ENCODE measurements around the gene CLEC2D.
"Not testable (repeated sequence)": the region's sequence is repeated elsewhere in the genome, so short reads cannot be mapped to it uniquely, and the experiment has no call there.

CLEC2D gene

DNA sequence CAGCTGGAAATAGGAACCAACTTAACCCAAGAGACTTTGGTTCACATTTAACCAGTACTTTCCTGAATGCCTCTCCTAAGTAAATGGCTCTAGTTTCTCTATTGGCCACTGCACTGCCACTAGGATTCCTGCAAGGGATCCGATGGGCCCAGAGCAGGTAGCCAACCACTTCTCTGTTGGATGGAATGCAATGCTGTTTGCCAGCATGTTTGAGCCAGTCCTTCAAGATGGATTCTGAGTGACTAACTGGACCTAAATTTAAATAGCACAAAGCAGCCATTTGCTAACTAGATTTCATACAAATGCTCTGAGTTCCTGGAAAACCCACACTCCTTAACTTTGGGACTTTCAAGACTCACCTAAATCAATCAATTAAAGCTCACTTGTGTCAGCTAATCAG lies 9.5 kb upstream of the CLEC2D start:
- Histone ChIP-seq H3K9ac (ENCODE audit: low read depth, low read length) (no peak overlapping the region), H3K4me1 (ENCODE audit: control insufficient read depth, insufficient read depth, low read length) (no peaks in the 10 kb centered on the region), H3K9me3 (ENCODE audit: control insufficient read depth, insufficient read depth, low read length) (no peaks in the 10 kb centered on the region), H3K27ac (ENCODE audit: low read depth, low read length) (no peak overlapping the region), H3K36me3 (ENCODE audit: control insufficient read depth, insufficient read depth, low read length) (peaks cover 87% of the 10 kb centered on the region), H3K4me3 (ENCODE audit: low read depth, low read length) (no peak overlapping the region), H3K27me3 (ENCODE audit: control insufficient read depth, insufficient read depth, low read length) (no peaks in the 10 kb centered on the region)

DNA sequence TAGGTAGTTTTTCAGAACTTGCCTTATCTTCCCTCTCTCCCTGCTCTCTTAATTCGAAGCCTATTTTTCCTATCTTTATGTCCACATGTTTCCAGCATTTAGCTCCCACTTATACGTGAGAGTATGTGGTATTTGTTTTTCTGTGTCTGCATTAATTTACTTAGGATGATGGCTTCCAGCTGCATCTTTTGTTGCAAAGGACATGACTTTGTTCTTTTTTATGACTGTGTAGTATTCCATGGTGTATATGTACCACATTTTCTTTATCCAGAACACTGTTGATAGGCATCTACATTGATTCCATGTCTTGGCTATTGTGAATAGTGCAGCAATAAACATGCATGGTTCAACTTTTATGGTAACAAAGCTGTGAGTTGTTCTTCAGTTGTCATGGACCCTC lies 7.8 kb upstream of the CLEC2D start:
- Histone ChIP-seq H3K4me1 (ENCODE audit: control insufficient read depth, insufficient read depth, low read length) (no peaks in the 10 kb centered on the region), H3K4me3 (ENCODE audit: low read depth, low read length) (no peak overlapping the region), H3K9ac (ENCODE audit: low read depth, low read length) (no peak overlapping the region), H3K27ac (ENCODE audit: low read depth, low read length) (no peak overlapping the region), H3K36me3 (ENCODE audit: control insufficient read depth, insufficient read depth, low read length) (peaks cover 74% of the 10 kb centered on the region), H3K27me3 (ENCODE audit: control insufficient read depth, insufficient read depth, low read length) (no peaks in the 10 kb centered on the region), H3K9me3 (ENCODE audit: control insufficient read depth, insufficient read depth, low read length) (no peaks in the 10 kb centered on the region)

DNA sequence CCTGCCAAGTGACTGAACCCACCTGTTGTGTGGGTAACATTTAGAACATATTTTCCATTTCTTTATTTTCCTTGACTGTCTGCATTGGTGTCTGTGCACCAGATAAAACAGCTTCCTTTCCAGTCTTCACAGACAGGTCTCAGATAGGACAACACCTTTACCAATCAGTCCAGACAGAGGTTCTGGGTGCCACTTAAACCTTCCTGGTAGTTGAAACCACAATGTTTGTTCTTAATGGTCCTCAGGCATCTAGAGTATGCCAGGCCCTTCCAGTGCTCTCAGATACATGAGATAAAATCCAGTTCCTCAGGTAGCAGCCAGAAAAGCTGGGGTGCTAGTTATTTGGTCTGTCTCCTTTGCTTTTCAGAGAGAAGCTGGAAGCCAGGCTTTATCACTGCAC lies 7.0 kb upstream of the CLEC2D start:
- H3K36me3 ChIP-seq (ENCODE audit: control insufficient read depth, insufficient read depth, low read length) = peaks cover 66% of the 10 kb centered on the region

DNA sequence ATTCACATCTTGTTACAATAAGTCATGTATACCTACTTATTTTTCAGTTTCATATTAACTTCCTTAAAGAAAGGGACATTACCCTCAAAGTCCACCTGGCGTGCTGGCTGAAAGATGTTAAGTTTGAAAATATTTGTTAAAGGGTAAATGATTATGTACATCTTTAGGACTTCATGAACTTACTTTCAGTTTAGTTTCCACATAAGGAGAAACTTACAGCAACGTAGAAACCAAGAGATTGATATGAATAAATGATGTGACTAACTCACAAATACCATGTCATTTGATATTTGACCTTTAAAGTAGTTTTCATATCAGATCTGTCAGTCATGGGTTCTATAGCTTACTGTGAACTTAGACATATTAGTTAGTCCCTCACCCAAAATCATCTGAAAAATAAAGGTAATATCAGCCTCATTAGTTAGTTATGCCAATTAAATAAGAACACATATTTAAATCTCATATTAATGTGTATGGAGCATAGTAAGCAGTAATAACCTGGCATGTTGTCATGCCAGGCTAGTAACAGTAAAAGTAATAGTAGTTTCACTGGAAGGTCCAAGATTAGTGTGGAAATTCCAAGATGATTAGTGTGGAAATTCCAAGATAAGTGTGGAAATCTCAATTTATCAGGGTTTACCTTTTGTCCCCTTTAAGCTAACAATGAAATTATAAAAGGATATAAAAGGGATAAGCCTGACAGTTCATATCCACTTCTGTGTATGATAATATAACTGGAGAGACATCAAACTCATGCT lies 1.9 kb upstream of the CLEC2D start:
- Histone ChIP-seq H3K27ac (ENCODE audit: low read depth, low read length) (no peak overlapping the region), H3K4me1 (ENCODE audit: control insufficient read depth, insufficient read depth, low read length) (no peaks in the 10 kb centered on the region), H3K27me3 (ENCODE audit: control insufficient read depth, insufficient read depth, low read length) (no peaks in the 10 kb centered on the region), H3K4me3 (ENCODE audit: low read depth, low read length) (no peak overlapping the region), H3K9me3 (ENCODE audit: control insufficient read depth, insufficient read depth, low read length) (no peaks in the 10 kb centered on the region), H3K9ac (ENCODE audit: low read depth, low read length) (no peak overlapping the region), H3K36me3 (ENCODE audit: control insufficient read depth, insufficient read depth, low read length) (peaks cover 21% of the 10 kb centered on the region)

More for the DNA sequence above, 7.0 kb upstream of the CLEC2D start:
- no peak overlapping the region for H3K27ac ChIP-seq (ENCODE audit: low read depth, low read length)
- H3K9me3 ChIP-seq (ENCODE audit: control insufficient read depth, insufficient read depth, low read length) = no peaks in the 10 kb centered on the region
- no peaks in the 10 kb centered on the region for H3K27me3 ChIP-seq (ENCODE audit: control insufficient read depth, insufficient read depth, low read length)
- H3K4me3 ChIP-seq (ENCODE audit: low read depth, low read length) = no peak overlapping the region
- no peaks in the 10 kb centered on the region for H3K4me1 ChIP-seq (ENCODE audit: control insufficient read depth, insufficient read depth, low read length)
- no peak overlapping the region for H3K9ac ChIP-seq (ENCODE audit: low read depth, low read length)

DNA sequence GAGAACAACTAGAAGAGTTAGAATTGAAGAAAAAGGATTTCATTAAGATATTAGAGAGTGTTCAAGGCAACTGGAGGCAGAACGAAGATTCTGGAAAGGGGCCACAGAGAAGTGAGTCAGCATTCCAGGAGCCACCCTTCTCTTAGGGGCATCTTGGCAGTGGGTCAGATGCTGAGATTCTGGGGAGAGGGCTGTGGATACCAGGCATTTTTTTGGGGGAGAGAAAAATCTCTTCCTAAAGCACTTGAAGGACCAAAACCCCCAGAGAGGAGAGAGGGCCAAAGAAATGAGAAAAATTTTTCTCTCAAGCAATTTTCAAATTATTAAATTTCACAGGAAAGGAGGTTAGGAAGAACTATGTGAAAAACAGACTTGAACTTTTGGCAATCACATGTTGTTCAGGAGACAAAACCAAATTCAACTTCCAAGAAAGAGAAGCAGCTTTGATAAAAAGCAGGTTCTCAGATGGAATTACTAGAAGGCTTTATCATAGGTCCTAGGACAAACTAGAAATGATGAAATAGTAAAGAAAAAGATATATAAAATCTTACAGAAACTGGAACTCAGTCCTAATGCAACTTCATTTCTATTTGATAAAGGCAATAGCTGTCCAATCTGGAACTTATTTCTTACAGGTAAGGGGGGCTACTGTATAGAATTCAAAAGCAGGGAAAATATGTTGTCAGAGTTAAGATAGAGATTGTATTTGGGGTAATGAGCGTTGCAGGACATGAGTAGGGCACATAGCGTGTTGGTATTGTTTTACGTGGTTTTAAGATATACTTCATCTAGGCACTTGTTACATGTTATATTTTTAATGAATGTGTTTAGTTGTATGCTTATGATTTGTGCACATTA lies 1.1 kb upstream of the CLEC2D start:
- Histone ChIP-seq H3K4me1 (ENCODE audit: control insufficient read depth, insufficient read depth, low read length) (0 out of 2 replicates have a peak, but pooled peaks cover 3% of the 10 kb centered on the region), H3K4me3 (ENCODE audit: low read depth, low read length) (no peak overlapping the region), H3K36me3 (ENCODE audit: control insufficient read depth, insufficient read depth, low read length) (peaks cover 16% of the 10 kb centered on the region), H3K27me3 (ENCODE audit: control insufficient read depth, insufficient read depth, low read length) (no peaks in the 10 kb centered on the region), H3K27ac (ENCODE audit: low read depth, low read length) (no peak overlapping the region), H3K9ac (ENCODE audit: low read depth, low read length) (no peak overlapping the region), H3K9me3 (ENCODE audit: control insufficient read depth, insufficient read depth, low read length) (no peaks in the 10 kb centered on the region)

DNA sequence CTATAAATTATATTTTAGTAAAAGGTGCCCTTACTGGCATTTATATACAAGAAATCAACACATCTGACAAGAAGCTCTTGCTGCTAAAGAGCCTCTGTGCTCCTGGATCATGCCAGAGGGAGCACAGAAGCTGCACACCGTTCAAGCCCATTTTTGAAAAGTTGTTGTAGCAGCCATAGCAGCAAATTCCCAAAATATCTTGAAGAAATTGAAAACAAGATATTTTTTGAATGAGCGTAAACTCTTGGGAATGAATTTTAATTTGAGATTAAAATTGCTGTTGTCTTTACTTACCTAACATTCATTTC lies 540 bp upstream of the CLEC2D start:
- H3K9ac ChIP-seq (ENCODE audit: low read depth, low read length) = no peak overlapping the region
- 0 out of 2 replicates have a peak, but pooled peaks cover 9% of the 10 kb centered on the region for H3K4me1 ChIP-seq (ENCODE audit: control insufficient read depth, insufficient read depth, low read length)
- H3K9me3 ChIP-seq (ENCODE audit: control insufficient read depth, insufficient read depth, low read length) = no peaks in the 10 kb centered on the region
- no peak overlapping the region for H3K4me3 ChIP-seq (ENCODE audit: low read depth, low read length)
- H3K27me3 ChIP-seq (ENCODE audit: control insufficient read depth, insufficient read depth, low read length) = no peaks in the 10 kb centered on the region
- no peak overlapping the region for H3K27ac ChIP-seq (ENCODE audit: low read depth, low read length)
- H3K36me3 ChIP-seq (ENCODE audit: control insufficient read depth, insufficient read depth, low read length) = peaks cover 14% of the 10 kb centered on the region

DNA sequence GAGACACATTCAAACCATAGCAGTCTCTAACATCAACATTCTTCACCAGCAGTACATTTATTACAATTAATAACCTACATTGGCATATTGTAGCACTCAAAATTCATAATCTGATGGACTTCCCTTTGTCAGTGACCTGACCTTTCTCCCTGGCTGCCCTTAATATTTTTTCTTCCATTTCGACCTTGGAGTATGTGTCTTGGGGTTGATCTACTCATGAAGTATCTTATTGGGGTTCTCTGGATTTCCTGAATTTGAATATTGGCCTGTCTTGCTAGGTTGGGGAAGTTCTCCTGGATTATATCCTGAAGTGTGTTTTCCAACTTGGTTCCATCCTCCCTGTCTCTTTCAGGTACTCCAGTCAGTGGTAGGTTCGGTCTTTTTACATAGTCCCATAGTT lies 2.8 kb downstream of the CLEC2D start:
- H3K9ac ChIP-seq (ENCODE audit: low read depth, low read length); H3K27me3 ChIP-seq (ENCODE audit: control insufficient read depth, insufficient read depth, low read length); H3K9me3 ChIP-seq (ENCODE audit: control insufficient read depth, insufficient read depth, low read length); H3K4me1 ChIP-seq (ENCODE audit: control insufficient read depth, insufficient read depth, low read length); H3K27ac ChIP-seq (ENCODE audit: low read depth, low read length); H3K4me3 ChIP-seq (ENCODE audit: low read depth, low read length); H3K36me3 ChIP-seq (ENCODE audit: control insufficient read depth, insufficient read depth, low read length): not testable (repeated sequence)

DNA sequence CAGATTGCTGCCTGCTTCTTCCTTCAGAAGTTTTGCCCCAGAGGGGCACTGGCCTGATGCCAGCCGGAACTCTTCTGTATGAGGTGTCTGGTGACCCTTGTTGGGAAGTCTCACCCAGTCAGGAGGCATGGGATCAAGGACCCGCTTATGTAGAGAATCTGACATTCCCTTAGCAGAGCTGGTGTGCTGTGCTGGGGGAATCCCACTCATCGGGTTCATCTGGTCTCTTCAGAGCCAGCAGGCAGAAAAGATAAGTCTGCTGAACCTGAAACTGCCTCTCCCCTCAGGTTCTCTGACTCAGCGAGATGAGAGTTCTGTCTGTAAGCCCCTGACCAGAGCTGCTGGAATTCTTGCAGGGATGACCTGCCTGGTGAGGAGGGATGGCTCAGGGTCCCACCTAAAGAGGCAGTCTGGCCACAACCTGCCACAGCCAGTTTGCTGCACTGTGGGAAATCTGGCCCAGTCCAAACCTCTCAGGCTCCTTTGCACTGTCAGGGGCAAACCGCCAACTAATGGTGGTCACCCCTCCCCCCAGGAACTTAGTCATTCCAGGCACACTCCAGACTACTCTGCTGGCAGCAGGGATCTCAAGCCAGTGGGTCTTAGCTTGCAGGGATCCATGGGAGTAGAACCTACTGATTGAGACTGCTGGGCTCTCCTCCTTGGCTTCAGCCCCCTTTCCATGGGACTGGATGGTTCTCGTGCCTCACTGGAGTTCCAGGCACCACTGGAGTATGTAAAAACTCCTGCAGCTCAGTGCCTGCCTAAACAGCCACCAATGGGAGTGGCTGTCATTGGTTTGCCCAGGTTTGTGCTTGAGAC lies 4.1 kb downstream of the CLEC2D start:
- Histone ChIP-seq H3K27ac (ENCODE audit: low read depth, low read length) (peak overlapping the region; percentile 33), H3K27me3 (ENCODE audit: control insufficient read depth, insufficient read depth, low read length) (no peaks in the 10 kb centered on the region), H3K4me1 (ENCODE audit: control insufficient read depth, insufficient read depth, low read length) (0 out of 2 replicates have a peak, but pooled peaks cover 9% of the 10 kb centered on the region), H3K9ac (ENCODE audit: low read depth, low read length) (no peak overlapping the region), H3K36me3 (ENCODE audit: control insufficient read depth, insufficient read depth, low read length) (no peaks in the 10 kb centered on the region), H3K9me3 (ENCODE audit: control insufficient read depth, insufficient read depth, low read length) (no peaks in the 10 kb centered on the region), H3K4me3 (ENCODE audit: low read depth, low read length) (no peak overlapping the region)

DNA sequence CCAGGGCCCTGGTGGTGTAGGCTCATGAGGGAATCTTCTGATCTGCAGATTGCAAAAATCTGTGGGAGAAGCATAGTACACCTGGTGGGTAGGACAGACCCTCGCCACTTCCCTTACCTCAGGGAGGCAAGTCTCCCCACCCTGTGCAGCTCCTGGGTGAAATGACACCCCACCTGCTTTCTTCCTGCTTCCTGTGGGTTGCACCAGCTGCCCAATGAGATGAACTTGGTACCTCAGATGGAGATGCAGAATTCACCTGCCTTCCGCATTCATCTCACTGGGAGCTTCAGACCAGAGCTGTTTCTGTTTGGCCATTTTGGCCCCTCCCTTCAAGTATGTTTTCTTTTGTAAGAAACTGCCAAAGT lies 4.7 kb downstream of the CLEC2D start:
- Histone ChIP-seq H3K9ac (ENCODE audit: low read depth, low read length) (no peak overlapping the region), H3K9me3 (ENCODE audit: control insufficient read depth, insufficient read depth, low read length) (no peaks in the 10 kb centered on the region), H3K27me3 (ENCODE audit: control insufficient read depth, insufficient read depth, low read length) (no peaks in the 10 kb centered on the region), H3K4me1 (ENCODE audit: control insufficient read depth, insufficient read depth, low read length) (0 out of 2 replicates have a peak, but pooled peaks cover 9% of the 10 kb centered on the region), H3K27ac (ENCODE audit: low read depth, low read length) (no peak overlapping the region), H3K4me3 (ENCODE audit: low read depth, low read length) (no peak overlapping the region), H3K36me3 (ENCODE audit: control insufficient read depth, insufficient read depth, low read length) (no peaks in the 10 kb centered on the region)

DNA sequence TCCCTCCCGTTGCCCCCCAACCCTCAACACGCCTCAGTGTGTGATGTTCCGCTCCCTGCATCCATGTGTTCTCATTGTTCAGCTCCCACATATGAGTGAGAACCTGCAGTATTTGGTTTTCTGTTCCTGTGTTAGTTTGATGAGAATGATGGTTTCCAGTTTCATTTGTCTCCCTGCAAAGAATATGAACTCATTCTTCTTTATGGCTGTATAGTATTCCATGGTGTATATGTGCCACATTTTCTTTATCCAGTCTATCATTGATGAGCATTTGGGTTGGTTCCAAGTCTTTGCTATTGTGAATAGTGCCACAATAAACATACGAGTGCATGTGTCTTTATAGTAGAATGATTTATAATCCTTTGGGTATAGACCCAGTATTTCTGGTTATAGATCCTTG lies 13.0 kb downstream of the CLEC2D start:
- H3K9ac ChIP-seq (ENCODE audit: low read depth, low read length); H3K9me3 ChIP-seq (ENCODE audit: control insufficient read depth, insufficient read depth, low read length); H3K36me3 ChIP-seq (ENCODE audit: control insufficient read depth, insufficient read depth, low read length); H3K27ac ChIP-seq (ENCODE audit: low read depth, low read length); H3K27me3 ChIP-seq (ENCODE audit: control insufficient read depth, insufficient read depth, low read length); H3K4me1 ChIP-seq (ENCODE audit: control insufficient read depth, insufficient read depth, low read length); H3K4me3 ChIP-seq (ENCODE audit: low read depth, low read length): not testable (repeated sequence)

DNA sequence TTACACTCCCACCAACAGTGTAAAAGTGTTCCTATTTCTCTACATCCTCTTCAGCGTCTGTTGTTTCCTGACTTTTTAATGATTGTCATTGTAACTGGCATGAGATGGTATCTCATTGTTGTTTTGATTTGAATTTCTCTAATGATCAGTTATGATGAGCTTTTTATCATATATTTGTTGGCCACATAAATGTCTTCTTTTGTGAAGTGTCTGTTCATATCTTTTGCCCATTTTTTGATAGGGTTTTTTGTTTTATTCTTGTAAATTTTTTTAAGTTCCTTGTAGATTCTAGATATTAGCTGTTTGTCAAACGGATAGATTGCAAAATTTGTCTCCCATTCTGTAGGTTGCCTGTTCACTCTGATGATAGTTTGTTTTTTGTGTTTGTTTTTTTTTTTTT lies 13.4 kb downstream of the CLEC2D start:
- not testable (repeated sequence) for H3K4me3 ChIP-seq (ENCODE audit: low read depth, low read length); H3K27me3 ChIP-seq (ENCODE audit: control insufficient read depth, insufficient read depth, low read length); H3K27ac ChIP-seq (ENCODE audit: low read depth, low read length); H3K4me1 ChIP-seq (ENCODE audit: control insufficient read depth, insufficient read depth, low read length); H3K9ac ChIP-seq (ENCODE audit: low read depth, low read length); H3K36me3 ChIP-seq (ENCODE audit: control insufficient read depth, insufficient read depth, low read length); H3K9me3 ChIP-seq (ENCODE audit: control insufficient read depth, insufficient read depth, low read length)

All from HUES48 (cell line).